IMR-90 (cell line): ENCODE results near the gene PLA2G2C. TPM values are rescaled to one million over a fixed set of nuclear protein-coding genes. Genes with fewer than 3 reads are reported as not detected.

Experiments
- ATAC-seq: fragments of 200-7000 bp; cut with Tn5 transposase; 2 replicates; pipeline ENCODE4 v1.9.1; 2020; ENCODE audit warnings: low read depth, mild to moderate bottlenecking, moderate library complexity
- BruUV-seq: library from RNA; stranded (reverse); fragments of 400-500 nt; replicated peaks from 2 replicates; lab custom pipeline; 2021; lab: Mats Ljungman, UMichigan
- CTCF ChIA-PET: fragments of 300-600 bp; formaldehyde crosslinking; extraction: SDS; loops from one replicate; lab custom pipeline; 2021; ENCODE audit warnings: antibody characterized with exemption; lab: Yijun Ruan, JAX
- POLR2A ChIA-PET: fragments of 300-600 bp; sonication (Branson Sonifier 250); formaldehyde crosslinking; loops from one replicate; lab custom pipeline; 2022; ENCODE audit warnings: antibody characterized with exemption; ENCODE audit not compliant: unreplicated experiment; lab: Charles Lee
- DNase-seq: peaks from one replicate; pipeline ENCODE4 v3.0.0; 2013
- H2AFZ ChIP-seq: replicated peaks from 2 replicates; pipeline ENCODE3; 2013; ENCODE audit warnings: low read length, mild to moderate bottlenecking; ENCODE audit not compliant: poor library complexity
- H2AK5ac ChIP-seq: 2 replicates; pipeline ENCODE4 v1.6.1; 2013; ENCODE audit warnings: low read depth, low read length, inconsistent platforms
- H2AK9ac ChIP-seq: replicated peaks from 2 replicates; pipeline ENCODE3; 2013; ENCODE audit warnings: mild to moderate bottlenecking, low read depth, low read length, moderate library complexity; ENCODE audit not compliant: poor library complexity
- H2BK120ac ChIP-seq: 2 replicates; pipeline ENCODE4 v1.6.1; 2013; ENCODE audit warnings: low read depth, low read length, inconsistent platforms
- H2BK15ac ChIP-seq: 3 replicates; pipeline ENCODE4 v1.6.1; 2013; ENCODE audit warnings: low read depth, low read length, inconsistent platforms
- H2BK20ac ChIP-seq: 2 replicates; pipeline ENCODE4 v1.6.1; 2013; ENCODE audit warnings: low read depth, mild to moderate bottlenecking, inconsistent platforms, low read length, moderate library complexity
- H2BK5ac ChIP-seq: 2 replicates; pipeline ENCODE4 v1.6.1; 2013; ENCODE audit warnings: mild to moderate bottlenecking, low read depth, low read length, inconsistent platforms; ENCODE audit not compliant: poor library complexity, severe bottlenecking
- H3K14ac ChIP-seq: replicated peaks from 2 replicates; pipeline ENCODE4 v1.6.1; 2013; ENCODE audit warnings: low read depth, low read length, inconsistent platforms
- H3K18ac ChIP-seq: 2 replicates; pipeline ENCODE4 v1.6.1; 2013; ENCODE audit warnings: low read depth, low read length, control low read depth
- H3K23ac ChIP-seq: 2 replicates; pipeline ENCODE4 v1.6.1; 2013; ENCODE audit warnings: low read depth, low read length, inconsistent platforms
- H3K27ac ChIP-seq: 2 replicates; pipeline ENCODE4 v1.5.1; 2013; ENCODE audit warnings: mild to moderate bottlenecking, control low read depth, low read length; ENCODE audit not compliant: insufficient read depth
- H3K27me3 ChIP-seq: 2 replicates; pipeline ENCODE4 v1.6.1; 2013; ENCODE audit warnings: low read length; ENCODE audit not compliant: control insufficient read depth, insufficient read depth
- H3K36me3 ChIP-seq: 2 replicates; pipeline ENCODE4 v1.6.1; 2013; ENCODE audit warnings: low read length, mixed read lengths; ENCODE audit not compliant: control insufficient read depth, insufficient read depth
- H3K4ac ChIP-seq: 2 replicates; pipeline ENCODE4 v1.6.1; 2013; ENCODE audit warnings: low read depth, low read length, inconsistent platforms
- H3K4me1 ChIP-seq: 2 replicates; pipeline ENCODE4 v1.6.1; 2013; ENCODE audit warnings: low read length, mixed read lengths; ENCODE audit not compliant: control insufficient read depth, insufficient read depth
- H3K4me2 ChIP-seq: 2 replicates; pipeline ENCODE4 v1.6.1; 2013; ENCODE audit warnings: low read depth, mild to moderate bottlenecking, control low read depth, low read length, moderate library complexity
- H3K4me3 ChIP-seq: 2 replicates; pipeline ENCODE4 v1.5.1; 2013; ENCODE audit warnings: low read depth, mild to moderate bottlenecking, control low read depth, low read length, moderate library complexity; ENCODE audit not compliant: insufficient read depth
- H3K56ac ChIP-seq: 2 replicates; pipeline ENCODE4 v1.6.1; 2013; ENCODE audit warnings: low read length, inconsistent platforms; ENCODE audit not compliant: insufficient read depth; ENCODE audit errors: extremely low read depth
- H3K79me1 ChIP-seq, 2 experiments: 2 replicates each; pipeline ENCODE4 v1.6.1; 2013; ENCODE audit warnings: low read length in 2 of 2, inconsistent platforms in 1 of 2, low read depth in 1 of 2
- H3K9ac ChIP-seq: 2 replicates; pipeline ENCODE4 v1.6.1; 2013; ENCODE audit warnings: low read depth, low read length, control low read depth
- H3K9me1 ChIP-seq: 2 replicates; pipeline ENCODE4 v1.6.1; 2013; ENCODE audit warnings: low read length, inconsistent platforms; ENCODE audit not compliant: insufficient read depth
- H3K9me3 ChIP-seq: 2 replicates; pipeline ENCODE4 v1.6.1; 2013; ENCODE audit warnings: low read length; ENCODE audit not compliant: control insufficient read depth, insufficient read depth
- H4K20me1 ChIP-seq: 2 replicates; pipeline ENCODE4 v1.6.1; 2013; ENCODE audit warnings: low read length, inconsistent platforms; ENCODE audit not compliant: insufficient read depth
- H4K5ac ChIP-seq: 2 replicates; pipeline ENCODE4 v1.6.1; 2013; ENCODE audit warnings: mild to moderate bottlenecking, low read depth, low read length, control low read depth
- H4K8ac ChIP-seq, 2 experiments: 2 replicates each; pipeline ENCODE4 v1.6.1; 2013; ENCODE audit warnings: low read depth in 2 of 2, low read length in 2 of 2, control low read depth in 1 of 2, inconsistent platforms in 1 of 2
- H4K91ac ChIP-seq: 2 replicates; pipeline ENCODE4 v1.6.1; 2013; ENCODE audit warnings: low read depth, low read length, inconsistent platforms; ENCODE audit not compliant: insufficient read depth
- BHLHE40 ChIP-seq: fragments of 150-350 bp; IDR thresholded peaks from 2 replicates; pipeline ENCODE4 v1.6.1; 2016; ENCODE audit warnings: mild to moderate bottlenecking, low read depth, low read length
- CEBPB ChIP-seq: IDR thresholded peaks from 2 replicates; pipeline ENCODE4 v1.6.1; 2012; ENCODE audit warnings: low read depth, low read length, improper control_type of control experiment
- CHD1 ChIP-seq: IDR thresholded peaks from 2 replicates; pipeline ENCODE4 v1.6.1; 2012; ENCODE audit warnings: low read depth, low read length, improper control_type of control experiment
- FOS ChIP-seq: fragments of 150-350 bp; IDR thresholded peaks from 2 replicates; pipeline ENCODE4 v1.6.1; 2016; ENCODE audit warnings: low read depth, low read length
- MAFK ChIP-seq: IDR thresholded peaks from 2 replicates; pipeline ENCODE4 v1.6.1; 2012; ENCODE audit warnings: low read depth, low read length, improper control_type of control experiment
- MXI1 ChIP-seq: IDR thresholded peaks from 2 replicates; pipeline ENCODE4 v1.6.1; 2012; ENCODE audit warnings: low read depth, mild to moderate bottlenecking, low read length, moderate library complexity, borderline replicate concordance
- NFE2L2 ChIP-seq: fragments of 150-350 bp; IDR thresholded peaks from 2 replicates; pipeline ENCODE4 v1.6.1; 2016; ENCODE audit warnings: low read depth, mild to moderate bottlenecking, low read length
- POLR2A ChIP-seq: IDR thresholded peaks from 2 replicates; pipeline ENCODE4 v1.6.1; 2012; ENCODE audit warnings: mild to moderate bottlenecking, low read depth, low read length
- RAD21 ChIP-seq: IDR thresholded peaks from 2 replicates; pipeline ENCODE4 v1.6.1; 2012; ENCODE audit warnings: low read length, improper control_type of control experiment
- RCOR1 ChIP-seq: IDR thresholded peaks from 2 replicates; pipeline ENCODE4 v1.6.1; 2012; ENCODE audit warnings: mild to moderate bottlenecking, low read length, improper control_type of control experiment; ENCODE audit not compliant: insufficient replicate concordance
- RFX5 ChIP-seq: IDR thresholded peaks from 2 replicates; pipeline ENCODE4 v1.8.0; 2012; ENCODE audit warnings: low read depth, mild to moderate bottlenecking, low read length, moderate library complexity
- SMC3 ChIP-seq: fragments of 150-350 bp; IDR thresholded peaks from 2 replicates; pipeline ENCODE4 v1.6.1; 2016; ENCODE audit warnings: low read depth, mild to moderate bottlenecking, antibody characterized with exemption, low read length, moderate library complexity
- USF2 ChIP-seq: fragments of 150-350 bp; IDR thresholded peaks from 2 replicates; pipeline ENCODE4 v1.6.1; 2017; ENCODE audit warnings: mild to moderate bottlenecking, antibody characterized with exemption, low read length, low read depth
- WGBS, 2 experiments: methylation state at CpG; one replicate each; pipeline versions ENCODE4 v1.1.5 to v1.1.7; 2013; ENCODE audit warnings: missing lambda C conversion rate in 2 of 2; ENCODE audit not compliant: insufficient read length in 1 of 2; ENCODE audit errors: extremely low coverage in 2 of 2; 5-methylcytosine and 5-hydroxymethylcytosine counted together
- dilution Hi-C: fragments of 300-500 bp; cut with HindIII; formaldehyde crosslinking; loops from one replicate; pipeline ENCODE4 v1.14.3; 2018; ENCODE audit warnings: low sequenced_read_pairs; ENCODE audit not compliant: unreplicated experiment
- in situ Hi-C: fragments of 300-500 bp; cut with MboI; formaldehyde crosslinking; loops from 3 replicates; pipeline ENCODE4 v1.14.3; 2019; ENCODE audit warnings: low sequenced_read_pairs, inconsistent platforms, mixed read lengths
- intact Hi-C: fragments of 100-400 bp; cut with micrococcal nuclease; formaldehyde crosslinking; loops from 2 replicates; pipeline ENCODE4 v1.10.0; 2022
- polyA plus RNA-seq, 3 experiments: library from polyadenylated mRNA; depleted of rRNA; stranded (reverse); fragments of >200 nt; gene quantifications; 2 replicates each; pipeline ENCODE4 v1.2.3, GENCODE V29; 2012; ENCODE audit warnings: low replicate concordance in 1 of 3
- total RNA-seq: library from RNA; depleted of rRNA; stranded (reverse); fragments of >200 nt; gene quantifications from 2 replicates; pipeline ENCODE4 v1.2.3, GENCODE V29; 2012
- TF ChIP-seq, protein P1 (sequence below): fragments of 150-350 bp; IDR thresholded peaks from 2 replicates; pipeline ENCODE4 v1.6.1; 2016; ENCODE audit warnings: low read depth, mild to moderate bottlenecking, low read length, moderate library complexity, borderline replicate concordance
- TF ChIP-seq, protein P2 (sequence below): conservative IDR thresholded peaks from 2 replicates; pipeline ENCODE4 v1.5.1; 2012; ENCODE audit warnings: mild to moderate bottlenecking, low read depth, low read length, improper control_type of control experiment

Gene PLA2G2C
- total and polyA plus RNA-seq, 2 of the 4 experiments (the other 2 are of a cell fraction): not detected

DNA sequence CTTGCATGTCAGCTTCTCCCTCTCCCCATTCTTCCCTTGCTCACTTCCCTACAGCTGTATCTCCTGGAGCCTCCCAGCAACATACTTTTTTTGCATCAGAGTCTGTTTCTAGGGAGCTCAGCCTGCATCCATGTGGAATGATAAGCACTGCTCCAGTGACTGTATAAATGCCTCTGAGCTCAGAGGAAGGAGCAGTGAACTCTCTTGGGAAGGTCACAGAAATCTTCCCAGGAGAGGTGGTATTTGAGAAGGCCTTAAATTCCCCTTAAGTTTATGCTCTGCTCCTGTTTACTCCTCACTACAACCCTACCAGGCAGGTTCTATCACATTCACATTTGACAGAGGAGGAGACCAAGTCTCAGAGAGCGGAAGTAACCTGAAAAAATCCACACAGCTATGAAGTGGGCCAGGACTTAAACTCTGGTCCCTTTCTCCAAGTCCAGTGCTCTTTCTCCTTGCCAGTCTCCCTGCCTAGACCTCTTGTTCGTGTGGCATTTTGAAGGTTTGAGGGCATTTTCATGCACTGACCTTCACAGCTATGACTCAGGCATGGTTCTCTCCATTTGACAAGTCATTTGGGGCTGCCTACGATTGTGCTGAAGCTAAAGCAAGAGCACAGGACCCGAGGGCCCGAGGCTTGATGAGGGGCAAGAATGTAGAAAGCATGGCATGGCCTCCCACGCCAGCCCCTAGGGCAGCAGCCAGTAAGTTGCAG, 6.0 kb downstream of the PLA2G2C start:
- H2BK5ac ChIP-seq: no peak overlapping the region
- peaks cover 5% of the 10 kb centered on the region; the same call in 1 of the 2 replicates for H3K9me3 ChIP-seq
- no peak overlapping the region for H3K4me3 ChIP-seq
- no peak for ATAC-seq
- H4K91ac ChIP-seq: no peak overlapping the region
- dilution Hi-C loops (no loop called here), in situ Hi-C loops (no loop called here), intact Hi-C loops (no loop called here)
- no peak overlapping the region for H3K56ac ChIP-seq
- no peak overlapping the region for H3K4me2 ChIP-seq
- H3K23ac ChIP-seq: no peak overlapping the region
- H4K8ac ChIP-seq: no peak overlapping the region
- no peak overlapping the region for H3K14ac ChIP-seq
- H4K5ac ChIP-seq: no peak overlapping the region
- H3K27ac ChIP-seq: no peak overlapping the region
- POLR2A ChIA-PET: no interaction called here
- no peak overlapping the region for H2AFZ ChIP-seq
- TF ChIP-seq CEBPB (no peak), MAFK (no peak), RCOR1 (no peak), FOS (no peak), USF2 (no peak), CHD1 (no peak), RAD21 (no peak), SMC3 (no peak), POLR2A (no peak), RFX5 (no peak), MXI1 (no peak), NFE2L2 (no peak), BHLHE40 (no peak)
- TF ChIP-seq, protein P1, sequence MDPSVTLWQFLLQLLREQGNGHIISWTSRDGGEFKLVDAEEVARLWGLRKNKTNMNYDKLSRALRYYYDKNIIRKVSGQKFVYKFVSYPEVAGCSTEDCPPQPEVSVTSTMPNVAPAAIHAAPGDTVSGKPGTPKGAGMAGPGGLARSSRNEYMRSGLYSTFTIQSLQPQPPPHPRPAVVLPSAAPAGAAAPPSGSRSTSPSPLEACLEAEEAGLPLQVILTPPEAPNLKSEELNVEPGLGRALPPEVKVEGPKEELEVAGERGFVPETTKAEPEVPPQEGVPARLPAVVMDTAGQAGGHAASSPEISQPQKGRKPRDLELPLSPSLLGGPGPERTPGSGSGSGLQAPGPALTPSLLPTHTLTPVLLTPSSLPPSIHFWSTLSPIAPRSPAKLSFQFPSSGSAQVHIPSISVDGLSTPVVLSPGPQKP: no peak
- TF ChIP-seq, protein P2, sequence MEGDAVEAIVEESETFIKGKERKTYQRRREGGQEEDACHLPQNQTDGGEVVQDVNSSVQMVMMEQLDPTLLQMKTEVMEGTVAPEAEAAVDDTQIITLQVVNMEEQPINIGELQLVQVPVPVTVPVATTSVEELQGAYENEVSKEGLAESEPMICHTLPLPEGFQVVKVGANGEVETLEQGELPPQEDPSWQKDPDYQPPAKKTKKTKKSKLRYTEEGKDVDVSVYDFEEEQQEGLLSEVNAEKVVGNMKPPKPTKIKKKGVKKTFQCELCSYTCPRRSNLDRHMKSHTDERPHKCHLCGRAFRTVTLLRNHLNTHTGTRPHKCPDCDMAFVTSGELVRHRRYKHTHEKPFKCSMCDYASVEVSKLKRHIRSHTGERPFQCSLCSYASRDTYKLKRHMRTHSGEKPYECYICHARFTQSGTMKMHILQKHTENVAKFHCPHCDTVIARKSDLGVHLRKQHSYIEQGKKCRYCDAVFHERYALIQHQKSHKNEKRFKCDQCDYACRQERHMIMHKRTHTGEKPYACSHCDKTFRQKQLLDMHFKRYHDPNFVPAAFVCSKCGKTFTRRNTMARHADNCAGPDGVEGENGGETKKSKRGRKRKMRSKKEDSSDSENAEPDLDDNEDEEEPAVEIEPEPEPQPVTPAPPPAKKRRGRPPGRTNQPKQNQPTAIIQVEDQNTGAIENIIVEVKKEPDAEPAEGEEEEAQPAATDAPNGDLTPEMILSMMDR: no peak
- no peak overlapping the region for H3K9ac ChIP-seq
- H3K36me3 ChIP-seq: no peaks in the 10 kb centered on the region
- no peak overlapping the region for H2AK5ac ChIP-seq
- no peaks in the 10 kb centered on the region for H4K20me1 ChIP-seq
- no peaks in the 10 kb centered on the region for H3K9me1 ChIP-seq
- no peak overlapping the region for H2BK120ac ChIP-seq
- H3K18ac ChIP-seq: no peak overlapping the region
- peaks cover 29% of the 10 kb centered on the region for H3K27me3 ChIP-seq
- H2AK9ac ChIP-seq: no peak overlapping the region
- H3K79me1 ChIP-seq: no peaks in the 10 kb centered on the region
- CTCF ChIA-PET: no interaction called here
- BruUV-seq: no TSS peak
- DNase-seq: no peak
- no peak overlapping the region for H2BK20ac ChIP-seq
- WGBS, 2 experiments: no CpG with 5 or more reads among the region's 6 CpGs
- H2BK15ac ChIP-seq: no peak overlapping the region
- H3K4me1 ChIP-seq: no peaks in the 10 kb centered on the region
- no peak overlapping the region for H3K4ac ChIP-seq
